Transverse colon (tissue), 4 donors: ENCODE measurements around the gene KCNJ5. TPM values are rescaled to one million over a fixed set of nuclear protein-coding genes. Genes with fewer than 3 reads are reported as not detected.

Source experiments
- DNase-seq: peaks from one replicate; pipeline ENCODE4 v3.0.0-alpha.2; 2019
- H3K27ac ChIP-seq, 4 donors: fragments of 200-600 bp; sonication (generic); 2 replicates each; pipeline ENCODE4 v1.5.1; 2016 to 2018; ENCODE audit warnings: inconsistent platforms in 4 of 4
- H3K27me3 ChIP-seq: fragments of 200-600 bp; sonication (generic); 2 replicates; pipeline ENCODE4 v1.5.1; 2017; ENCODE audit warnings: inconsistent platforms
- H3K36me3 ChIP-seq, 4 donors: fragments of 200-600 bp; sonication (generic); 2 replicates each; pipeline ENCODE4 v1.5.1; 2017 to 2019; ENCODE audit warnings: inconsistent platforms in 4 of 4
- H3K4me1 ChIP-seq, 4 donors: fragments of 200-600 bp; sonication (generic); 2 replicates each; pipeline ENCODE4 v1.5.1; 2017 to 2020; ENCODE audit warnings: inconsistent platforms in 4 of 4
- H3K4me3 ChIP-seq, 4 donors: fragments of 200-600 bp; sonication (generic); 1 replicate in 1 of 4; 2 replicates in 3 of 4; pipeline versions ENCODE4 v1.5.1 to v1.6.1; 2017 to 2019; ENCODE audit warnings: inconsistent platforms in 4 of 4
- H3K9me3 ChIP-seq, 2 donors: fragments of 200-600 bp; sonication (generic); 2 replicates each; pipeline ENCODE4 v1.5.1; 2017 to 2019; ENCODE audit warnings: inconsistent platforms in 2 of 2
- EP300 ChIP-seq: sonication (generic); formaldehyde crosslinking; IDR thresholded peaks from one replicate; pipeline ENCODE4 v1.6.1; 2017; ENCODE audit warnings: antibody characterized with exemption, low read depth
- POLR2A ChIP-seq: fragments of 450-650 bp; IDR thresholded peaks from one replicate; pipeline ENCODE4 v1.6.1; 2016; ENCODE audit warnings: antibody characterized with exemption, mild to moderate bottlenecking, moderate library complexity
- POLR2AphosphoS5 ChIP-seq, 3 donors: sonication (generic); formaldehyde crosslinking; IDR thresholded peaks; one replicate each; pipeline ENCODE4 v1.6.1; 2016; ENCODE audit warnings: antibody characterized with exemption in 3 of 3
- WGBS, 2 donors: methylation state at CpG; one replicate each; pipeline ENCODE4 v1.1.5; 2018; ENCODE audit warnings: low coverage in 1 of 2; 5-methylcytosine and 5-hydroxymethylcytosine counted together
- in situ Hi-C, 4 donors: fragments of 200-750 bp; cut with MboI; loops; one replicate each; pipeline versions ENCODE4 v1.15.0 to v1.15.1; 2017; ENCODE audit warnings: low sequenced_read_pairs in 3 of 4, low pct_ligation_motif_present in 1 of 4, low pct_unique_long_range_greater_than_20kb in 1 of 4
- intact Hi-C: fragments of 100-400 bp; cut with DNase I; formaldehyde crosslinking; loops from one replicate; pipeline ENCODE4 v1.15.1; 2023; ENCODE audit warnings: low total_unique reads
- total RNA-seq, 4 donors: library from RNA; depleted of rRNA; stranded (reverse); fragments of >200 nt; gene quantifications; one replicate each; pipeline ENCODE4 v1.1.0, GENCODE V29; 2016
- TF ChIP-seq, protein P1 (sequence below), 5 experiments: fragments of 200-600 bp in 3 of 5; fragments of 450-650 bp in 2 of 5; sonication (generic) in 3 of 5; IDR thresholded peaks; 1 replicate in 2 of 5; 2 replicates in 3 of 5; pipeline ENCODE4 v1.5.1; 2016 to 2017; ENCODE audit warnings: antibody characterized with exemption in 5 of 5, inconsistent platforms in 3 of 5, mild to moderate bottlenecking in 2 of 5, moderate library complexity in 1 of 5

KCNJ5 gene
- total RNA-seq, 4 donors from 2014 or later: 0.14 to 17.1 (median 7.4) TPM

DNA sequence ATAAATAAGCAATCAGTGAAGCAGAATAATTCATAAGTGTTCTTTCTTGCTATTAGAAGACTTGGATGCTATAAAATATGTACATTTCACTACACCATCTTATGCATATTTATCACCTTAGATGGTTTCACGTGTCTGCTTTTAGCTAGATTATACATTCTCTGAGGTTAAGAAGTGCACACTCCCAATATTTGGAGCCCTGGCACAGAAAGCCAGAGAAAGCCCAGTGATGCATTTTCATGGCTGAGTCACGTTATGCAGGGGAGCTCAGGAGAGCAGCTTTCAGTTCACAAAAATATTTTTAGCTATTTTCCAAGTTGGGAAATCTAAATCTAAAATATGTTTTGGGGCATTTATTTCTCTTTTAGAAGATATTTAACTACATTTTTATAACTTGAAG lies 56.6 kb downstream of the KCNJ5 start:
- no peak overlapping the region for H3K4me3 ChIP-seq
- no peak overlapping the region for H3K27ac ChIP-seq
- H3K36me3 ChIP-seq: no peaks in the 10 kb centered on the region
- DNase-seq: no peak
- H3K4me1 ChIP-seq: peaks cover 0 to 4% (median 0%) of the 10 kb centered on the region in 4 donors
- H3K9me3 ChIP-seq: no peaks in the 10 kb centered on the region
- intact Hi-C loops (no loop called here), in situ Hi-C loops (no loop called here)
- 69 to 89% methylated on average over 2 of the region's 2 CpGs for WGBS, 2 donors
- TF ChIP-seq POLR2AphosphoS5 (IDR thresholded peaks at IDR 0.05) (no peak), EP300 (no peak), POLR2A (no peak)
- TF ChIP-seq, protein P1, sequence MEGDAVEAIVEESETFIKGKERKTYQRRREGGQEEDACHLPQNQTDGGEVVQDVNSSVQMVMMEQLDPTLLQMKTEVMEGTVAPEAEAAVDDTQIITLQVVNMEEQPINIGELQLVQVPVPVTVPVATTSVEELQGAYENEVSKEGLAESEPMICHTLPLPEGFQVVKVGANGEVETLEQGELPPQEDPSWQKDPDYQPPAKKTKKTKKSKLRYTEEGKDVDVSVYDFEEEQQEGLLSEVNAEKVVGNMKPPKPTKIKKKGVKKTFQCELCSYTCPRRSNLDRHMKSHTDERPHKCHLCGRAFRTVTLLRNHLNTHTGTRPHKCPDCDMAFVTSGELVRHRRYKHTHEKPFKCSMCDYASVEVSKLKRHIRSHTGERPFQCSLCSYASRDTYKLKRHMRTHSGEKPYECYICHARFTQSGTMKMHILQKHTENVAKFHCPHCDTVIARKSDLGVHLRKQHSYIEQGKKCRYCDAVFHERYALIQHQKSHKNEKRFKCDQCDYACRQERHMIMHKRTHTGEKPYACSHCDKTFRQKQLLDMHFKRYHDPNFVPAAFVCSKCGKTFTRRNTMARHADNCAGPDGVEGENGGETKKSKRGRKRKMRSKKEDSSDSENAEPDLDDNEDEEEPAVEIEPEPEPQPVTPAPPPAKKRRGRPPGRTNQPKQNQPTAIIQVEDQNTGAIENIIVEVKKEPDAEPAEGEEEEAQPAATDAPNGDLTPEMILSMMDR (IDR thresholded peaks at IDR 0.05): no peak
- H3K27me3 ChIP-seq: no peaks in the 10 kb centered on the region

DNA sequence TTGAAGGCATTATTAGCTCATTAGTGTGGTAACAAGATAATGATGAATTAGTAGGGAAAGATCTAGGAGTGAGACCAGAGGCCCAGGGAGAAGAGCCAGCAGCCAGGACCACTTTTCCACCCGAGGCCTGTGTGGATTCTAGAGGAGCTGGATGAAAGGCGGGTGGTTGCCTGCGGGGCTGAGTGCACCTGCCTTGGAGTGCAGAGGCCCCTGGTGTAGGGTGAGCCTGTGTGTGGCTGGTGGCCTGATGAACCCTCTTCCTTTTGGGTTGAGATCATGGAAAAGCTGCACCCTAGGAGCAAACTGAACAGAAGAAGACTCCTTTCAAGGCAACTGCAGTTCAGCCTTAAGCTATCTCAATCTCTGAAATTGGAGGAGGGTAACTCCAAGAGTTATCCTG lies 57.4 kb downstream of the KCNJ5 start:
- H3K4me3 ChIP-seq: no peak overlapping the region
- no peaks in the 10 kb centered on the region for H3K27me3 ChIP-seq
- peaks cover 0 to 4% (median 0%) of the 10 kb centered on the region in 4 donors for H3K4me1 ChIP-seq
- H3K27ac ChIP-seq: no peak overlapping the region
- no peak for DNase-seq
- intact Hi-C loops: no loop called here
- 64 to 74% methylated on average over 2 to 3 of the region's 3 CpGs for WGBS, 2 donors
- no peaks in the 10 kb centered on the region for H3K36me3 ChIP-seq
- H3K9me3 ChIP-seq: no peaks in the 10 kb centered on the region
- in situ Hi-C loops: no loop called here
- TF ChIP-seq EP300: no peak
- no peak for TF ChIP-seq POLR2AphosphoS5 (IDR thresholded peaks at IDR 0.05)
- TF ChIP-seq, protein P1 (IDR thresholded peaks at IDR 0.05): no peak
- no peak for TF ChIP-seq POLR2A

DNA sequence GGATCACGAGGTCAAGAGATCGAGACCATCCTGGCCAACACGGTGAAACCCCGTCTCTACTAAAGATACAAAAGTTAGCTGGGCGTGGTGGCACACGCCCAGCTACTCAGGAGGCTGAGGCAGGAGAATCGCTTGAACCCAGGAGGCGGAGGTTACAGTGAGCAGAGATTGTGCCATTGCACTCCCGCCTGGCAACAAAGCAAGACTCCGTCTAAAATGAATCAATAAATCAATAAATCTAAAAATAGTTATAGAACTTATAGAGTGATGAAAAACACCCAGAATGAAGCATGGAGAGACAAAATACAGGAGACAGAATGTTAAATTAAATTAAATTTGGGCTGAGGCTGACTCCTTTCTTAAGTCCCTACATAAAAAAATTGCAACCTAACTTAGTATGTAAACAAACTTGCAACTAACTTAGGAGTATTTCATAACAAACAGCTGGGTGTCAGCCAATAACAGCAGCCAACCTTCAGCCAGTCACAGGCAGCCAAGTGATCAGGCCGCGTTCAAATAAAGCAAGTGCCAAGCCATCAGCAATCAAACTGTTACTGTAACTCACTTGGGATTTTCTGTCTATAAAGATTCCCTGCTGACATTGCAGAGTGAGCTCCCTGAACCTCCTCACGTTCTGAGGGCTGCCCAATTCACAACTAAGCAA lies 58.8 kb downstream of the KCNJ5 start:
- in situ Hi-C loops (loop anchor here (5.0 to 10.0 kb wide), 2 partner anchors 63 to 65 kb away; no protein-coding TSS in a partner anchor), intact Hi-C loops (no loop called here)
- Histone ChIP-seq H3K27ac (no peak overlapping the region), H3K27me3 (no peaks in the 10 kb centered on the region), H3K9me3 (no peaks in the 10 kb centered on the region), H3K4me3 (no peak overlapping the region), H3K36me3 (no peaks in the 10 kb centered on the region), H3K4me1 (peaks cover 0 to 4% (median 0%) of the 10 kb centered on the region in 4 donors)
- DNase-seq: no peak
- no peak for TF ChIP-seq EP300
- 49 to 51% methylated on average over 10 to 13 of the region's 13 CpGs for WGBS, 2 donors

DNA sequence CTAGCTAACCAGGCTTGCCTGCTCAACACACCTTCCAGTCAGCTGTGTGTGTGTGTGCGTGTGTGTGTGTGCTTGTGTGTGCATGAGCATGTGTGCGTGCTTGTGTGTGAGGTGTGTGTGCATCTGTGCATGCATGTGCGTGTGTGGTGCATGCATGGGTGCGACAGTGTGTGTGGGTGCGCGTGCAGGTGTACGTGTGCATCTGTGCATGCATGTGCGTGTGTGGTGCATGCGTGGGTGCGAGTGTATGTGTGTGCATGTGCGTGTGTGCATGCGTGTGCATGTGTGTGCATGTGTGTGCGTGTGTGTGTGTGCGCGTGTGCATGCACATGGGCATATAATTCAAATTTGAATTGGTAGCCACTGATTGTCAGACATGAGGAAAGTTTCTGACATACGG lies 62.0 kb downstream of the KCNJ5 start:
- no peak for DNase-seq
- Histone ChIP-seq H3K36me3 (no peaks in the 10 kb centered on the region), H3K4me1 (no peaks in the 10 kb centered on the region), H3K9me3 (no peaks in the 10 kb centered on the region), H3K4me3 (no peak overlapping the region), H3K27ac (no peak overlapping the region), H3K27me3 (no peaks in the 10 kb centered on the region)
- in situ Hi-C loops (loop anchor here (5.0 to 10.0 kb wide), 2 partner anchors 66 to 68 kb away; no protein-coding TSS in a partner anchor), intact Hi-C loops (no loop called here)
- TF ChIP-seq EP300 (no peak), POLR2A (no peak)
- TF ChIP-seq, protein P1 (IDR thresholded peaks at IDR 0.05): no peak
- WGBS, 2 donors: 87 to 92% methylated on average over 4 to 16 of the region's 16 CpGs
